LHCN-M2 (cell line): ENCODE data around the gene GALNT9. TPM values are rescaled to one million over a fixed set of nuclear protein-coding genes. Genes with fewer than 3 reads are reported as not detected.

ENCODE experiments used
- DNase-seq: peaks from one replicate; pipeline ENCODE4 v3.0.0-alpha.2; 2012; ENCODE audit warnings: low read depth
- total RNA-seq: library from RNA; depleted of rRNA; stranded (reverse); fragments of >200 nt; gene quantifications from 2 replicates; pipeline ENCODE4 v1.2.3, GENCODE V29; 2014

GALNT9 gene
- total RNA-seq, 1 experiment from 2014 or later = 0.63 TPM

GRCh38 chr12:132186208-132186856 is 143.1 kb downstream of the GALNT9 start:
- DNase-seq = no peak

DNA sequence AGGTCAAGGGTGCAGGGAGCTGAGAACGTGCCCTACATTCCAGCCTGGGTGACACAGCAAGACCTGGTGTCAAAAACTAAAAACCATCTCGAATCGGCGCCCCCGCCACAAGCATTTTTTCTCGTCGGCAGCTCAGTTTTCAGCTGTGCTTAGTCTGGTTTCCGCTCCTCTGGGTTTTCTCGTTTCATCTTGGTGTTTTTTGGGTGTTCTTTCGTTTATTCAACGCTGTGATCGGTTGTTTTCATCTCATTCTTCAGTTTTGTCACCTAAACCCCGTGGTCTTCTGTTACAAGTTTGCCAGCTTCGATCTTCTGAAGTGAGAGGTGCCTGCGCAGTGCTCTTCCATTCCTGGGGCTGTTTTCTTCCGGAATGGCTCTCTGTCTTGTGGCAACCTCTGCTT is 143.7 kb downstream of the GALNT9 start:
- DNase-seq = no peak

- DNase-seq = no peak
These were observed 146.6 kb downstream of the GALNT9 start for GRCh38 chr12:132182711-132183365.

GRCh38 chr12:132182206-132182710 is 147.1 kb downstream of the GALNT9 start:
- DNase-seq = no peak

GRCh38 chr12:132181570-132182200 is 147.7 kb downstream of the GALNT9 start:
- no peak for DNase-seq

DNA sequence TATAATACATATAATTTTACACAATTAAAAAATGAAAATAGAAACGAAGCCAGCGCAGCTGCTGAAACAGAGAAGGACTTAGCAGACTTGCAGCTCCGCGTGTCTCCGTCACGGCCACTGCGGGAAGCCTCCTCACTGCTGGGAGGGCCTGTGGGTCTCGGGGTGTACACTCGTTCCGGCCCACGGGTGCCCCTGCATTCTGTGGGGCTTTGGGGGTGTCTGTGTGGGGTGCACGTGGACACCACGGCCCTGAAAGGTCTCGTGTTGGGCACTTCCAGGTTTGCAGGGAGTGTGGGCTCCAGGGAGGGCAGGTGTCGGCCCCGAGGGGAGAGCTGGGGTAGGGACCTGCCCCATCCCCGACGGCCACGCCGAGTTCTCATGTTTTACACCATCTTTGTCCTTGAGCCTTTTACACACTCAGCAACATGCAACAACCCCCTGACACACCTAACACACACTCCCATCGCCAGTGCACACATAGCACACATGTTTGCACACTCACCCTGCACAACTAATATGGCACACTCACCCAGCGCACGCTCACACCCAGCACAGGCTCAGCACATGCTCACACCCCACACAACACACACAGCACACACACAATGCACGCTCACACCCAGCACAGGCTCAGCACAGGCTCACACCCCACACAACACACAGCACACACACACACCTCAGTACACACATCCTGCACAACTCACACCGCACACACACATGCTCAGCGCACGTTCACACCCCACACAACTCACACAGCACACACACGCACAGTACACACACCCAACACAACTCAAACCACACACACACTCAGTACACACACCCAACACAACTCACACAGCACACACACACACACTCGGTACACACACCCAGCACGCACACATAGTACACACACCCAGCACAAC is 148.5 kb downstream of the GALNT9 start:
- no peak for DNase-seq

DNA sequence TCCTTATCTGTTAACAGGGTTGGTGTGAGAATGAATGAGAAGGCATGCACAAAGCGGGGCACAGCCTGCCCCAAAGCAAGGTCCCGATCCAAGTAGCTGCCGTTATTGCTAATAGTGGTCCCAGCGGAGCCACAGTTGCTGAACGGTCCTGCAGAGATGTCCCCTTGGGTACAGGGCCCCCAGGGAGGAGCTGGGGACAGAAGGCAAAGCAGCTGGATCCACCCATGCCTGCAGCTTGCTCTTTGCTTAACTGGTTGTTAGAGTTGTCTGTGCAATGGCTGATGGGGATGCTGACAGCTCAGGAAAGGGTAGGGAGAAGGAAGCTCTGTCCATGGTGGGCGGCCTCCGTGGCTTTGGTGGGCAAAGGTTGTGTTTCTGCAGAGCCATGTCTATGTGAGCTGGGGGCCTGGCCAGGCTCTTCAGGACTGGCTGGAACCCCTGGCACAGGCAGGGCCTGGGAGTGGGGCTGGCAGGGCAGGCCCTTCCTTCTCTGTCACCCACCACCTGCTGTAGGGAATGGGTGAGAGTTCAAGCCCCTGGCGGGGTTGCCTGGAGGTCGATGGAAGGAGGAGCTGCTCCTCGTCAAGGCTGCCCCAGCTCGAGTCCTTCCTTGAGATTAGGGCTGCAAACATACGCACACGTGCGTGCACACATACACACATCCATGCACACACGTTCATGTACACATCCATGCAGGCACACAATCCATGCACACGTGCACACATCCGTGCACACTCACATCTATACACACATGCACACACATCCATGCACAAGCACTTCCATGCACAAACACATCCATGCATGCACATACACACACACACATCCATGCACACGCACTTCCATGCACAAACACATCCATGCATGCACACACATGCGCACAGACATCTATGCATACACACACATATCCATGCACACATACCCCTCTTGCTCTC is 149.7 kb downstream of the GALNT9 start:
- DNase-seq = no peak

- no peak for DNase-seq
These were observed 150.5 kb downstream of the GALNT9 start for GRCh38 chr12:132178801-132179401.

DNA sequence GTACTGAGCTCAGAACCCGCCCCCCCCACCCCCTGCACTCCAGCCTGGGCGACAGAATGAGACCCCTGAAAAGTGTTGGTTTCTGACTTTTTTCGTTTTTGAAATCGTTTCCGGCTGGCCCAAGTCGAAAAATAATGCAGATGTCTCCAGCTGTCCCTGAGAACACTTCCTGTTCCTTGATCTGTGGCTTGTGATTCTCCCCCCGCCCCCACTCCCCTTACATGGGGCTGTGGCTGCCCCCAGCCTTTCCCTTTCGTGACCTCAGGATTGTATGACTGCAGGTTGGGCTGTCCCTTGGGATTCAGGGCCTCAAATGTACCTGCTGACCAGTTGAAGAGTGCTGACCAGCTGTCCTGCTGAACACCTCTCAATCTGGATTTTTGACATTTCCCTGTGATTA is 151.1 kb downstream of the GALNT9 start:
- no peak for DNase-seq

DNA sequence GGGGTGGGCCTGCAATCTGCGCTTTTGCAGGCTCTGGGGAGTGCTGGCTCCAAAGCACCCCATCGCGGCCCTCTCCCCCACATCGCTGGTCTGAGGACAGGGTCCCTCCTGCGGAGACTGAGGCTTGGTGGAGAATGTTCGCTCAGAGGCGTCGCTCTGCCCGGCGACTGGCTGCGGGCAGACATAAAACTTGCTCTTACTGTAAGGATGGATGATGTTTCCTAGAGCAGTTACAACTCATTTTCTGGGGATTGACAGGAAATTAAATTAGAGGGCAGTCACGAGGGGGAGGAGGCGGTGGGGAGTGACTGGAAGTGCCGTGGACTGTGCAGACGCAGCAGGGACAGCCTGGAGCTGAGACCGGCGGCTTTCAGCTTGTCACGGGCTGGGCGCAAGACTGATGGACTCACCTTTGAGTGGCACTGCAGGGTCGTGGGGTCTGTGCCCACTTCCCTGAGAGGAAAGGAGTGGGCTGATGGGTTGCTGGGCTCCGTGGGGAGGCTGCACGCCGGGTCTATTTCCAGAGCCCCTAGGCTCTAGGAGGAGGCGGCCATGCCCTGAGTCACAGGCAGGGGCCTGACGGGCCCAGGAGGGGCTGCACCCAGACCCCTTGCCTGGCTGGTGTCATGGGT is 152.4 kb downstream of the GALNT9 start:
- no peak for DNase-seq

DNA sequence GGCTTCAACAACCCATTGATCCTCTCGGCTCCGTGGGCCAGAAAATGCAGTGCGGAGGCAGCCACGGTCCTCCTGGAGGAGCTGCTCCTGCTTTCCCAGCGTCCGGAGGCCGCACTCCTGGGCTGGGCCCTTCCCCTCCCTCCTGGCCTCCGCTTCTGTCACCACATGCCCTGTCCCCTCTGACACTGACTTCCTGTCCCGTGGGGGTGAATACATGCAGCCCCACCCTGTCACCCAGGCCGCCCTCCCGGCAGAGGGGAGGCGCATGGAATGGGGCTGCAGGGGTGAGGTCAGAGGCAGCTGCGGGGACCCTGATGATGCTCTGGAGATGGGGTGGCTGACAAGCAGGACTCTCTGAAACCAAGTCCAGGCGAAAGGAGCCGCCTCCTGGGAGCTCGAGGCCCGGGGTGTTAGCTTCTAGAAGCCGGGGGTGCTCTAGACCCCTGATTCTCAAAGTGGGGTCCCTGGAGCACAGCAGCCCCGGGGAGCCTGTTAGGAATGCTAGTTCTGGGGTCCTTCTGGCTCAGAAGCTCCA is 152.9 kb downstream of the GALNT9 start:
- DNase-seq = no peak

DNA sequence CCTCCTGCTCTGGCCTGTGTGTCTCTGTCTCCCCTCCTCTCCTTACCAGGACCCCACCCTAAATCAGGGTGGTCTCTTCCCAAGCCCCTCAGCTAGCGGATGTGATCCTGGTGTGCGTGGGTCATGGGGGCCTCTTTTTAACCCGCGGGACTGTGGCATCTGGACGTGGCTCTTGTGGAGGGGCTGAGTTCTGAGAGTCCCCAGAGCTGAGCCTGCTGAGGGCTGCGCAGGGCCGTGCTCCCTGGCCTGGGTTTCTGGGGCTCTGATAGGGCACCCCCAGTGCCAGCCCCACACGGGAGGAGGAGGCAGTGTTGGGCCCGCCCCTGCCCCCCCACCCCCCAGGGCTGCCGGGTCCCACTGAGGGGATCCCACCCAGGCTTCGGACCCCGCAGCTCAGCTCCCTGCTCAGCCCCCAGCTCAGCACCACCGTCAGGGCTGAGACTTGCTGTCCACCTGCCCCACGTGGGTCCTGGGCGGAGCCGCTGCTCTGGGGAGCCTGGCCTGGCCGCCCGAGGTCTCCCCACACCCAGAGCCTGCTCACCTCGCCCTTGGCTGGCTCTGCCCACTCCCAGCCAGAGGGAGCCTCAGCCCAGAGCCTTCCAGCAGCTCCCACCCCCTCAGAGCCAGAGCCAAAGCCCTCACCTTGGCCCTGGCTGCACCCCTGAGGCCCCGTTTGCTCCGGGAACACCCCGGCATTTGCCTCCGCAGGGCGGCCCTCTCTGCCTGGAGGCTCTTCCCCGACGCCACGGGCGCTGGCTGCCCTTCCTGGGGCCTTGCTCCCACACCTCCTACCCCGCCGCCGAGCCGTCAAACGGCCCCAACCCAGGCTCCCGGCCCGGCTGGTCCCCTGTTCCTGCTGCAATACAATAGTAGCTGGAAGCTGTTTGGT is 153.6 kb downstream of the GALNT9 start:
- no peak for DNase-seq

GRCh38 chr12:132174839-132175490 is 154.4 kb downstream of the GALNT9 start:
- DNase-seq = no peak

DNA sequence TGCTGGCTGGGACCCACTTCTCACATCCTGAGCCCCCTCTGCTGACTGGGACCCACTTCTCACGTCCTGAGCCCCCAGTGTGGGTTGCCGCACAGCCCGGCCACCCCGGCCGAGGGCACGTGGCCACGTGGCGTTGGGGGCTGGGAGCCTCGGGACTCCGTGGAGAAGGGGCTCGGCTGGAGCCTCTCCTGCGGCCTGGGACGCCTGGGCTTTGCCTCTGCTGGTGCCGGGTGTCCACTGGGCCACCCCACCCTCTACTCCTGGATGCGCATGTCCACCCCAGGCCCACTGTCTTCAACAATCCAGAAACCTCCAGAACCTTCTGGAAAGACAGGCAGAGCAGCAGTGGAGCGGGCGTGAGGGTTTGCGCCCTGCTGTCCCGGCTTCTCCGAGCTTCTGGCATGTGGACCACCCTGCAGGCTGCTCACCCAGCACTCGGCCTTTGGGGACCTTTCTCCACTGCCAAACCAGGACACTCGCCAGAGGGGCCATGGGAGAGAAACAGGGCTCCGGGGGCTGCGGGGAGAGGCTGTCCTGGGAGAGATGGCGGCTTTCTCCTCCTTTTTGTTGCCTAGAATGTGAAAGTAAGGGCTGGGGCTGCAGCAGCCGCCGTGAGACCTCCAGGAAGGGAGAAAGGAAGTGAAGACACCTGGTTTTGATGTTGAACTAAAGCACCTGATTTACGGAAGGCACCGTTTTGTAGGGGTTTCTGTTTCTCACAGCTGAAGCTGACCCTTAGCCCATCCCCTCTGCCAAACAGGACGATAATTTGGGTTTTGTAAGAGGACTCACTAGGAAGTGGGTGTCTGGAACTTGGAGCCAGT is 155.2 kb downstream of the GALNT9 start:
- no peak for DNase-seq

DNA sequence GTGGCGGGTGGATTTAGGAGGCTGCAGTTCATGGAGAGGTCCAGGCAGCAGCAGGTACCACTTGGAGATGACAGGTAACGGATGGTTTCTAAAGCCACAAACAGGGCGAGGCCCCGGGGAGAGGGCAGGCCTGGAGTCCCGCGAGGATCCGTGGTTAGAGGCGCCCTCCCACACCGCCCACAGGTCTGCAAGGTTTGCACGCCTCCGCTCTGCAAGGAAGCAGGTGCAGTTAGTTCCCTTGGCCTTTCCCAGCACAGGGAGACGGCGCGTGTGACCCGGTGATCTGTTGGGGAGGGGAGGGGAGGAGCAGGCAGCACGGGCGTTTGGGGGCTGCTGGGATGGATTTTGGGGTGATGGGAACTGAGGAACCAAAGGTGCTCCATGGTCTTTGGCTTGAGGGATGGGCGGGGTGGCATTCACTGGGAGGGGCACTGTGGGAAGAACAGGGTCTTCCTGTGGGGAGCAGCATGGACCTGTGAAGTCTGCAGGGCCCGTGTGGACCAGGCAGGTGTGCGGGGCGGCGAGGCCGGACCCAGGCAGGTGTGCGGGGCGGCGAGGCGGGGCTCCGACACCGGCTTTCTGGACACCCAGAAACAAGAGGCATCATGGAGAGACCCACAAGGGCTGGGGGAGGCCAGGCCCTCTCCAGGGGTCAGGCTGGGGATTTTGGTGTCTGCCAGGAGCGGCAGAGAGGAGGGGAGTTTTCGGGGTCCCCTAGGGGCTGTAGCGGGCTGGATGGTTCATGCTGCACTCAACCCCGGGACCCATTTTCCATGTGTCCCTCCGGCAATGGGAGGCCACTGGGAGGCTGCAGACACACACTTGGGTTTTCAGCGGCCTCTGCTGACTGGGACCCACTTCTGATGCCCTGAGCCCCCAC is 156.0 kb downstream of the GALNT9 start:
- no peak for DNase-seq

- DNase-seq = no peak
These were observed 156.8 kb downstream of the GALNT9 start for GRCh38 chr12:132172619-132173018.
